ENCODE results near the gene HSD11B2.

HSD11B2 gene

DNA sequence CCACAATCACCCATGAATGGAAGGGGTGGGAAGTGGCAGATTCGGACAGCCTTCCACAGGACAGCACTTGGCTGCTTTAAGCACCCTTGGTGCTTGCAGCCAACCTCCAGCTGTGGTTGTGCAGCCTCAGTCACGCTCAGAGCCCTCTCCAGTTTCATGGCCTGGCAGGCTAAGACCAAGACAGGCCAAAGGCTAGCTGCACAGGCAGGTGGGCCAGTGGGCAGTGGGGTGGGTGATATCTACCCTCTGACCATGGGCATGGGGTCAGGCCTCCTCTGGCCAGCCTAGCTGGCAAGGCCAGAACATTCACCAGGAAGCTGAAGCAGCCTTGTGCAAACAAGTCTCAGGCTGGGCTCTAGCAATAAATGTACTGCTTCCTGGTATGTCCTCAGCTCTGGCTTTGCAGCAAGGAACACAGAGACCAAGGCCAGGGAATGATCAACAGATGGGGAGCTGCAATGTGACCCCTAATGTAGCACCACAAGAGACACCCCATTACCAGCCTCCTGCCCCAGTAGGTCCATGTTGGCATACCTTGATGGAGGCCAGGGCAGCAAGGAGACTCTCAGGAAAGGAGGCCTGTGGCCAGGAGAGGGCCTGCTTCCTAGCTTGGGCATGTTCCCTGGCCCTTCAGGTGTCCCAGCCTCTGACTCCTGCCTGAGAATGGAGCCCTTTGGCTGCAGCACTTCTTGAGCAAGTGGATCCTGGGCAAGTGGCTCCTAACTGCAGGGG, 20.9 kb downstream of the HSD11B2 start:
- no peak for DNase-seq (ENCODE audit: low spot score)

DNA sequence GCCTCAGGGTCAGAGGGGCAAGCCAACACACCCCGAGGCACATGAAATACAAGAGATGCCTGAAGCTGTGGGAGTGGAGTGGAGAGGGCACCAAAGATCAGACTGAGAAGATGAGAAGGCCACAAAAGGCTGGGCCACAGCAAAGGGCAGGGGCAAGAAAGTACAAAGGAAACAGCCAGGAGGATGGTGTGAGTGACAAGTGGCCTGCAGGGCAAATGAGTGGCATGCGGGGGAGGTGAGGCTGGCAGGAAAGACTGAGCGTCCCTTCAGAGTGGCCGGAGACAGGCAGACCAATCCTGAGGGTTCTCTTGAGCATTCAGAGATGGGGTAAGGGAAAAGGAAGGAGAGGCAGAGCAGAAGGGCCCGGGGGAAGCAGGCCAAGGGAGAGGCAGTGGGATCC, 23.2 kb downstream of the HSD11B2 start:
- DNase-seq (ENCODE audit: low spot score): no peak

GRCh38 chr16:67454852-67455251, 23.9 kb downstream of the HSD11B2 start:
- no peak for DNase-seq (ENCODE audit: low spot score)

DNA sequence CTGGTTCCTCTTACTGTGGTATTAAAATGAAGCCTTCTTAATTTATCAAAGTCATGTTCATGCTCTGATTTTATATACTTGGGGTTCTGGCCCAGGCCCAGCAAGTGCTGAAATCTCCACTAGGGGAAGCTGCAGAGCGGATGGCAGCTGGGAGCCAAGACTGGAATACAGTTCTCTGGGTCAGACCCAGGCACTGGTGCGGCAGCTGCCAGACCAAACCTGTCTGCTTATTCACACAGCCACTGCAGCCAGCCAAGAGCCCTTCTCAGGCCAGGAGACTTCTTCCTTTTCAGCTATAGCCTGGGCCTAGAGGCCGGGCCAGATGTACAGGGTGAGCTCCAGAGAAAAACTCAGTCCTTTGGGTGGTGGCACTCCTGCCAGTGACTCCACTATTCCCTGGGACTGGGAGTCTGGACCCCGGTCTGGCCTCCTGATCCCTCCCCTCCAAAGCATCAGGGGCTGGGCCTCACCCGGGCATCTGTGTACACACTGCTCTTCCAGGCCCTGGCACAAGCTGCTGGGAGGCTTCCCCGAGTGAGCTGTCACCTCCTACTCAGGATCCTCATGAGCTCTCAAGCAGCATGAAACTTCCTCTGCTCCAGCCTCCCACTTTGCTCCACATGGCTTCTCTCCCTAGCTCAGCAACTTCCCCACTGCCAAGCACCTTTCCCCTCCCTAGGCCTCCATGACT, 25.6 kb downstream of the HSD11B2 start:
- peak; percentile 76 for DNase-seq (ENCODE audit: low spot score)

DNA sequence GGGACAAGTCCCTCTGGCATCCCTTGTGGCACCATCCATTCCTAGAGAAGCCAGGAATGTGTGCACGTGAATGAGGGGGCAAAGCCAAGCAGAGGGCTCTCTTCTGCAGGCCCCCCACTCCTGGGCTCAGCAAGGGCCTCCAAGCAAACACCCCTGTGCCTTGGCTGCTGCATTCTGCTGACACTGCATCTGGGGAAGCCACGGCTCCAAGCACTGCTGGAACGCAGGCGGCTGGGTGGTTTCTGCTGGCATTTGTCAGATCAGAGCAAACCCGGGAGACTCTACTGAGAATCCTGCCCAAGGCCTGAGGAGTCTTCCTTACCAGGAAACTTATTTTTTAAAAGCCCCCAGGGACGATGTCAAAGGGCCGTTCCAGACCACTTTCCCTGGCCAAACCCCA, 26.7 kb downstream of the HSD11B2 start:
- DNase-seq (ENCODE audit: low spot score): no peak

DNA sequence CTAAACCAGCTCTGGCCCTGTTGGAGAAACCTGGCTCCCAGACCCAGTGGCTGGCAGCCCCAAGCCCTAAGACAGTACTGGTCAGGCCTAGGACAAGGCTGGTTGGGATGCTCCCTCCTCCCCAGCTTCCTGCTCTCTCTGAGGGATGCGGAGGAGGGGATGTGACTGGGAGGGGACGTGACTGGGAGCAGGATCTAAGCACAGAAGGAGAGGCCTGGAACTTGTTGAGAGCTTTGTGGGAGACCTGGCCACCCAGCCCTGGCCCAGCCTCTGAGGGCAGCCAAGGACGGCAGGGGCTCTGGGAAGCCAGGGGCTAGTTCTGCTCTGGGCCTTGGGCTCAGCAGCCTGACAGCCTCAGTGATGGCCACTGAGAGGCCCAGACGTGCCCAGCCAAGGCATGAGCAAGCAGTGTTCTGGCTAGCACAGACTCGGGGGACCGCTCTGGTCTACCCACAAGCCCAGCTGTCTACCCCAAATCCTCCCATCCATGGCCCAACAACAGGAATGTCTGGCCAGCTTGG, 27.3 kb downstream of the HSD11B2 start:
- DNase-seq (ENCODE audit: low spot score): no peak

DNA sequence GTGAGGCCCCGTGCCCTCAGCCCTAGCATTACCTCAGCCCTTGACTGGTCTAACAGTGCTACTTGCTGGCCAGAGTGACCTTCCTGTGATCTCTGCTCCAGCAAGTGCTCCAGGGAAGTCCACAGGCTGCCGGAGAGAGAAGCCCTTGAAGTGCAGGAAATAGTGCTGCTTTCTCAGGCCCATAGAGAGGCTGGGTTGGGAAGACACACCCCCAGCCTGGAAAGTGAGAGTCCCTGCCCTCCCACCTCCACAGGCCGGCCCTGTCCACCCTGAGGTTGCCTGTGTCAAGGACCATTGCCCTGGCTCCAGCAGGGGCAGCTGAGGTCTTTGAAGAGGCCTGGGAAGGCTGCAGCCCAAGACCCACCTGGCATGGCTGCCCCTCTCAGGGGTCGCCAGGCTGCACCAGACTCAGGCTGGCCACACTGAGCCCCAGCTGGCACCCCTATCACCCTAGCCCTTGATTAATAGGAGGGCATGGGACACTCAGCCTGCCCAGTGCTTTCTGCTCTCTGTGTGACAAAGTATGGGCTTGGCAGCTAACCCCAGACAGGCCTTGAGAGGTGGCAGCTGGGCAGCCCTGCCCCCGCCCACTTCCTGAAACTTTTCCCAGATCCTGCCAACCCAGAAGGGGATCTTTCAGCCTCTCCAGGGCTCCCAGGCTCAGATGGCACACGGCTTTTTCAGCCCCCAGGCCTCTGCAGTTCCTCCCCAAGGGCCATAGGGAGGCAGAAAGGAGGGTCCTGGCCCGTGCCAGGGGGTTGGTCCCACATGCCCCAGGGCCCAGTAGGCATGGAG, 28.3 kb downstream of the HSD11B2 start:
- no peak for DNase-seq (ENCODE audit: low spot score)

GRCh38 chr16:67459861-67460150, 28.9 kb downstream of the HSD11B2 start:
- no peak for DNase-seq (ENCODE audit: low spot score)

- no peak for DNase-seq (ENCODE audit: low spot score)
Measured at GRCh38 chr16:67460168-67460567, 29.2 kb downstream of the HSD11B2 start.

- DNase-seq (ENCODE audit: low spot score): no peak
Measured at GRCh38 chr16:67460961-67461360, 30.0 kb downstream of the HSD11B2 start.

GRCh38 chr16:67461600-67462278, 30.8 kb downstream of the HSD11B2 start:
- DNase-seq (ENCODE audit: low spot score): no peak

- DNase-seq (ENCODE audit: low spot score): no peak
Measured at GRCh38 chr16:67462279-67462655, 31.3 kb downstream of the HSD11B2 start.

GRCh38 chr16:67463059-67463458, 32.1 kb downstream of the HSD11B2 start:
- no peak for DNase-seq (ENCODE audit: low spot score)

GRCh38 chr16:67463691-67464090, 32.8 kb downstream of the HSD11B2 start:
- no peak for DNase-seq (ENCODE audit: low spot score)

DNA sequence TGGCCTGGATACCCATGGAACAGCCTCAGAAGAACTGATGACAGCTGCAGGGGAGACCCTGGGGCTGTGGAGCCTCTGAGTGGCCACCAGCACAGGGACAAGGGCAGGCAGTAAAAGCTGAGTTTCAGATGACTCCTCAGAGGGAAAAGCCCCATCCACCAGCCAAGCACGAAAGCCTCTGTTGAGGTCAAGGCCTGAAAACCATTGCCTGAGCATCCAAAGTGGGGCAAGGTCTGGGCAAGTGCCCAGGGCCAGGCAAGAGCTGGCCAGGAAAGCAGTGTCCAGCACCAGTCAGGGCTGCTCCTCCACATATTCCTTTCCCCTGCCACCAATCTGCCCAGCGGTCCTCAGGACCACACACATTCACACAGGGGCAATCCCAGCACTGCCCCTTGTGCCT, 33.6 kb downstream of the HSD11B2 start:
- no peak for DNase-seq (ENCODE audit: low spot score)

DNA sequence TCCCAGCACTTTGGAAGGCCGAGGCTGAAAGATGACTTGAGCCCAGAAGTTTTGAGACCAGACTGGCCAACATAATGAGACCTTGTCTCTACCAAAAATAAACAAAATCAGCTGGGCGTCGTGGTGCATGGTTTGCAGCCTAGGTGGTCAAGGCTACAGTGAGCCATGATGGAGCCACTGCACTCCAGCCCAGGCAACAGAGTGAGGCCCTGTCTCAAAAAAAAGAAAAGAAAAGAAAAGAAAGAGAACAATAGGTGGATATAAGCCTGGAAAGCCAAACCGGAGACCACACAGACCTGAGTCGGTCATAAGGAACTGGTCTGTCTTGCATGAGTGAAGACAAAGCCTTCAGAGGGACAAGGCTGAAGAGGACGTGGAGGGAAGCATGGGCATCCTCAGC, 35.7 kb downstream of the HSD11B2 start:
- DNase-seq (ENCODE audit: low spot score): no peak

- DNase-seq (ENCODE audit: low spot score): no peak
Measured at GRCh38 chr16:67468731-67469130, 37.8 kb downstream of the HSD11B2 start.

GRCh38 chr16:67470359-67470758, 39.4 kb downstream of the HSD11B2 start:
- DNase-seq (ENCODE audit: low spot score): peak; percentile 94

DNA sequence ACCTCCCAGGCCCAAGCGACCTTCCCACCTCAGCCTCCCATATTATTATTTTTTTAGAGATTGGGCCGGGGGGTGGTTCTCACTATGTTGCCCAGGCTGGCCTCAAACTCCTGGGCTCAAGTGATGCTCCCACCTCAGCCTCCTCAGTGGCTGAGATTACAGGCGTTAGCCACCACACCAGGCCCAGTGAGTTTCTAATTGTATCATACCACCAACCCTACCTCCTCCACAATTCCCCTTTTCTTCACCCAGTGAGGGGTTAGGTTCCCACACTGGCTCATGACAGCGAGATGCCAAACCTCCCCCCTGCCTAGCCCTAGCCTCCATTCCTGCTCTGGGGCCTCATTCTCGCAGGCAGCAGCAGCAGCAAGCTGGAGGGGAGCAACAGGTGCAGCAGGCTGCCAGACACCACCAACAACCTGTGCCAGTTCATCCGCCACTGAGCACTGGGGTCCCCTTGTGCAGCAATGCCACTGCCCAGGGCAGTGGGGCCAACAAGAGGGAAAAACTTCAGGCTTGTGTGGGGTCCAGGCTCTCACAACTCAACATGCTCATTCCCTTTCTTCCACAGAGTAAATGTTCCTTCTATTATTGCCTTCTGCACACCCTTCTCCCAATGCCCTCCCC, 41.0 kb downstream of the HSD11B2 start:
- DNase-seq (ENCODE audit: low spot score): no peak

DNA sequence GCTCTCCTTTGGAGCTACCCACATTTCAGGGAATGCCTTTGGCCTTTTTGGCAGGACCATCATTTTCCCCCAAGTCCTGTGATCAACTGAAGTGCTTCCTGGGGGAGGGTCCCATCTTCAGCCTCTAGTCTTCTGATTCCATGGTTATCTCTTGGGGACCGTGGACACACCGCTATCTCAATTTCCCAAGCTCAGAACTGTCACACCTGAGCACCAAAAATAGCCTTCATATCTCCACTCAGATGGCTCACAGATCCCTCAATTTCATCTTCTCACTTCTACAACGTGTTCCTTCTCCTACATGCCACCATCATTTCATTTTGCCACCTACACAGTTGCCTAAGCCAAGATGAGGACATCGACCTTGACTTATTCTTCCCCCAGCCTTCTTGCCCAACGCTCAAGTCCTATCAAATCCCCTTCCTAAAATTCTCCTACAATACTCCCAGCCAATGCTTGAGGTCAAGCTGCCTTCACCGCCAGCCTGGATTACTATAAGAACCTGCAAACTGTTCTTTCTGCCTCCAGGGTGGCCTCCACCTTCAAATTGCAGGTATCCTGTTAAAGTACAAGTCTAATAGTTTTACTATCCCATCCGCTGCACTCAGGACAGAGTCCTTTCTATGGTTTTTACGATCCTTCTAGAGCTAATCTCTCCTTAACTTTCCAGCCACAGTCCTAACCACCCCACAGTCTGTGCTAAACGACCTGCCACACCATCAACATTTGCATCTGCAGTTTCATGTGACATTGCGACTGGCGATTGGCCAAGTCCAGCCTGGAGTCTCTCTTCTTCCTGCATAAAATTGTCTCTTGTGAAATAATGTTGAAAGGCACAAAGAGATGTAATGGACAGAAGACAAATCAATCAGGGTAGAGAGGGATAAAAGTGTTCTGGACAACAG, 43.9 kb downstream of the HSD11B2 start:
- no peak for DNase-seq (ENCODE audit: low spot score)
